Cerebellar nuclear complex (tissue), 1 donor: ENCODE measurements around the gene IGFBP4.

Source experiments
- DNase-seq, 2 experiments: peaks; one replicate each; lab custom pipeline; 2025; lab: John Stamatoyannopoulos, UW

Gene IGFBP4

GRCh38 chr17:40490289-40490853 is 47.1 kb downstream of the IGFBP4 start:
- peak; percentile 62 to 68 for DNase-seq

GRCh38 chr17:40490982-40491381 is 47.7 kb downstream of the IGFBP4 start:
- DNase-seq, result no peak

DNA sequence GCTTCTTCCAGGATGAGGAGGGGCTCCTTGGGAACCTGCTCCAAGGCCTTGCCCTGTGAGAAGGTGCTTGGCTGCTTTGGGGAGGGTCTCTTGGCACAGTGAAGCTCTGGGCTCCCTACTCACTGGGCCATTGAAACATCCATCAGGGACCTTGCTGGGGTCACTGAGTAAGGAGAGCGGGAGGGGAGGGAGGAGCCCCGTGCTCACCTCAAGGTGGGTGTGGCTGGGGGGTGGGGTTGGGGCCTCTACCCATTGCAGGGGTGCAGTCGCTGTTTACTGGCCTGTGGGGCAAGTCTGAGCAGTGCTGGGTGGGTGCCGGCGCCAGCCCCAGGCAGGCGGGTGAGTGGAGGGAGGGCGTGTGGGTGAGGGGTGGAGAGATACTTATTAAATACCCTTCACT is 48.2 kb downstream of the IGFBP4 start:
- DNase-seq, result no peak

- no peak for DNase-seq
Observed at GRCh38 chr17:40493697-40494096, 50.4 kb downstream of the IGFBP4 start.

DNA sequence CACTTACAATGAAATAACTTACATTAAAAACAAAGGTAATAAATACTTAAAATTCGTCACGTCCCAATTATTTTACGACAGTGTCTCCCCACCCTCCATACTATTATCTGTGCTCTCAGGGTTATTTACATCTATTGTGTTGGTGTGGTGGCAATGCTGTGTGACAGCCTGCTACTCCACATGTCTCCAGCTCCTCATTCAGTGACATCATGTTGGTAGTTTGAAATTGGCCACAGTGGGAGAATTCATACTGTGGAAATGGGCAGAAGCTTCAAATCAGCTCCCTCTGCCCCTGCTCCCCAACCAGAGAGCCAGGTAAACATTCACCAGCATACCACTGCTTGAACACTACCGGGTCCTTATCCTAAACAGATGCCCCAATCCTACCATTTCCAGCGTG is 51.9 kb downstream of the IGFBP4 start:
- DNase-seq, result peak in 1 of 2 experiments; percentile 24

DNA sequence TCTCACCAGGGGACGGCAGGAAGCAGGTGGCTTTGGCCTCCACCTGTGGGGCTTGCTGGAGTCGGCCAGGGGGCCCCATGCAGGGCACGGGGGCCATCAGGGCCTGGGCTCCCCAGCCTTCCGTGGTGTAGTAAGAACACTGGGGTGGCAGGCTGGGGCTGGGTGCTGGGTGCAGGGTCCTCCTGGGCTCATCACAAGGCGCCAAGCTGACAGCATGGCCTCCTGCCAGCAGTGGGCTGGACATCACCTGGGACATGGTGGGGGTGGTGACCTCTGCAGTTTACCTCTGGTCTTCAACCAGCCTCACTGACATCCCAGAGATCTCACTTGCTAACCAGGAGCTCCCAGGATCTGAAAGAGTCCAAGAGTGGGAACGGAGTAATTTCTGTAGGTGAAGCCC is 52.9 kb downstream of the IGFBP4 start:
- no peak for DNase-seq

DNA sequence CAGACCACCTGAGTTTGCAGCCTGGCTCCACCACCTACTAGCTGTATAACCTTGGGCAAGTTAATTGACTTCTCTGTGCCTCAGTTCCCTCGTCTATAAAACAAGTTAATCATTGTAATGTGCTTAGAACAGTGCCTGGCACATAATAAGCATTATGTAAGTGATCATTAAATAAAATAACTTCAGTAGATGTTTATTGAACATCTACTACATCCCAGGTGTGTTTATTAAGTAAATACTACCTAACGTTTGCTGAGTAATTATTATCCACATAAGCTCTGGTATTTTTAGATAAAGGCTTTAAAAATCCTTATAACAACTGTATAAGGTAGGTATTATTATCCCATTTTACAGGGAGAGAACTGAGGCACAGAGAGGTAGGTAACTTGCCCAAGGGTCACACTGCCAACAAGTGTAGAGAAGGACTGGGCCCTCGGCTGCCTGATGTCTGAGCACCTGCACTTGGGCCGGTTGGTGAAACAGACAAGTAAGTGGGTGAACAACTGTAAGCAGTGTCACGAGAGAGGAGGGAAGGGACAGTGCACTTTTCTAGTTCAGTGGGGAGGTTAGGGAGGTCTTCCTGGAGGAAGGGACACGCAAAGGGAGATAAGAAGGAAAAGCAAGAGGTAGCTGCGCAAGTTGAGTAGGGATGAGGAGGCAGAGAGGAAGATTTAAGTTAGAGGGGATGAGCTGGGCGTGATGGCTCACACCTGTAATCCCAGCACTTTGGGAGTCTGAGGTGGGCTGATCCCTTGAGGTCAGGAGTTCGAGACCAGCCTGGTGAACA is 53.6 kb downstream of the IGFBP4 start:
- no peak for DNase-seq

DNA sequence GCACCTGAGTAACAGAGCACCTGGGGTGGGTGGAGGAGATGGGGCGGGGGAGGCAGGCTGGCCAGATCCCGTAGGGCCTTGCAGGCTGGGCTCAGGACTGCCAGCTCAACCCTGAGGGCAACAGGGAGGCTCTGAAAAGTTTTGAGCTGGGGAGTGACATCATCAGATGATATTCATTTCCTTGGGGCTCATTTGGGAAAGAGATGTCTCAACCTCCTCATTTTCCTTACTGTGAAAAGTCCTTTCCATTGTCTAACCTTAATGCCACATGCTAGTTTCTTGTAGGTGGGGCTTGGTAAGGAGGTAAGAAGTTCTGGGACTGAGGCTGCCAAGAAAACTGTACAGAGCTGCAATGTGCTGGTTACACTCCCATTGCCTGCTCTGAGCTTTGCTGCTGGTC is 54.4 kb downstream of the IGFBP4 start:
- no peak for DNase-seq

- DNase-seq, result no peak
Observed at GRCh38 chr17:40498281-40499084, 55.2 kb downstream of the IGFBP4 start.

DNA sequence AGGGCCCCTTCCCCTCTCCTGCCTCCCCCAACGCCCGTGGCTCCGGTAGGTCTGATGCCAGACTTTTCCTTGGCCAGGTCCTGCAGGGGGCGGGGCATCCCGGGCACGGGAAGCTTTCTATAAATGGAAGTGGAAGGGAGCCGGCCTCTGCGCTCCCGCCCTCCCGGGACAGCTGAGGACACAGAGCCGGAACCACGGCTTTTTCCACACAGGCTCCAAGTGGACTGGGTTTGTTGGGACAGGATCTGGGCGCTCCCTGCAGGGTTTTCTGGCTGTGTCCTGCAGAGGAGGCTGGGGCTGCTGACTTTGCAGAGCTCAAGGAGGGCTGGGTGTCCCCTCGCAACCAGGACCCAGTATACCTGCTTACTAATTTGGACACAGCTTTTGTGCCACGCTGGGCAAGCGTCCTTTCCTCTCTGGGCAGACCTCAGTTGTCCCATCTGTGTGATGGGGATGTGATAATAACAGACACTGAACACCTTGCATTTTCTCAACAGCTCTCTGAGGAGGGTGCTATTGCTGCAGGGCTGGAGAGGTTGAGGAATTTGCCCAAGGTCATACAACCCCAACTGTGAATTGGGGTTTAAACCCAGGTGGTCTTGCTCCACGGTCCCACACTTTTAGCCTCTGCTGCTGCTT is 56.4 kb downstream of the IGFBP4 start:
- peak; percentile 21 to 88 for DNase-seq

DNA sequence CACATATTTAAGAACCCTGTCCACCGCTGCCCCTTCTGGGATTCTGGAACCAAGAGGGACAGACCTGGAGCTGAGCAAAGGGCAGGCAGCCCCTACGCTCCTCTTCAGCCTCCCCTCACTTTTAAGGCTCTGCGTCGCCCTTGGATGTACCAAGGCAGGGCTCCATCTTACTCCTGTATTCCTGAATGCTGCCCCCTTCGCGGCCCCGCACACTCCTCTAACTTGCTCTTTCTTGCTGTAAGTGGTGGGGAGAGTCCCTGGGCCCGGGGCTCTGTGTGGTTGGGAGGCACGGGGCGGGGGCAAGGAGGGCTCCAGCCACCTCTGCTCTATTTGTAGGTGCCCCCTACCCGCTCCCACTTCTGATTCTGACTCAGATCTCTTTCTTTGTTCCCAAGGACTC is 56.9 kb downstream of the IGFBP4 start:
- no peak for DNase-seq

- no peak for DNase-seq
Observed at GRCh38 chr17:40500709-40501108, 57.5 kb downstream of the IGFBP4 start.

DNA sequence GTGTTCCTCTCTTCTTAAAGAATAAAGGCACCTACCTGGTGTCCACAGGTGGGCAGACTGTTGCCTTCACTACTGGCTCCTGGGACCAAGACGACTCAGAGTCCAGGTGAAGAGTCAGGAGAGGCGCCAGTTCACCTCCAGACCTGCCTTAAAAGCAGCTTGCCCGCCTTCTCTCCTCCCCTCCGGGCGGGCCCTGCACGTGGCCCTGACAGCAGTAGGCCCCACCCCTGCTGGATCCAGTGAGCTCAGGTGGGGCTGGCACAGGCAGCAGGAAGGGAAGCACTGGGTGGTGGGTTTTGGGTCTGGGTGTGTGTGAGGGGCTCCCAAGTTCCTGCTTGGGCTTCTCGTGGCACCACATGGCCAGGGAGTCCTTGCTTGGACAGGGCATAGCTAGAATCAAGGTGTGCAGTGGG is 58.3 kb downstream of the IGFBP4 start, which contains the start of gene TNS4:
Gene TNS4, minus strand, starts transcription at position 125 of the 413 bp plus-strand sequence. CDS start 5,198 bp downstream, outside the sequence.
- DNase-seq, result no peak

DNA sequence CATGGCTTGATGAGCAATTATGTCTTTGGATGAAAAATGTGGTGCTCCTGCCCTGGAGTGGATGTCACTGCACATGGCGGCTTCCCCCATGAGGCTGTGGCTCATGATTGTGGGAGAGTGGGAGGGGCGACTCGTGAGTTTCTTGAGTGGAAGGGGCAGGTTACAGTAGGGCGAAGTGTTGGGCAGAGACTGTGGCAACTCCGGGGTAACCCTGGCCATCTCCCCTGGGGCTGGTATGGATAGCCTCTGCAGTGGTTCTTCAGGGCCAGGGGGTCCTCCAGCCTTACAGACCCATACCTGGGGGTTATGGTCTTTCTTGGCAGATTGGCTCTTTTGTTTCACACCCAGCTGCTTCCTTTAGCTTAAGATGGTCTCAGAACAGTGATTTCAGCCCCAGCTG is 59.5 kb downstream of the IGFBP4 start:
- DNase-seq, result no peak

DNA sequence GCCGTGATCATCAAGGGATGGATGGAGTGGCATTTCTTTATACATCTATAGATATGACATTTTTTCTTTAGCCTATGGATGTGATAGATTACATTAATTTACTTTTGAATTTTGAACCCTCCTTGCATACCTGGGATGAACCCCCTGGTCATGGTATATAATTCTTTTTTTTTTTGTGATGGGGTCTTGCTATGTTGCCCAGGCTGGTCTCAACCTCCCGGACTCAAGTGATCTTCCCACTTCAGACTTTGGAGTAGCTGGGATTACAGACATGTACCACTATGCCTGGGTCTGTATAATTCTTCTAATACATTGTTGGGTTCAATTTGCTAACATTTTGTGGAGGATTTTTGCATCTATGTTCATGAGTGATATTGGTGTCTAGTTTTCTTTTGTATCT is 59.9 kb downstream of the IGFBP4 start:
- DNase-seq, result no peak

DNA sequence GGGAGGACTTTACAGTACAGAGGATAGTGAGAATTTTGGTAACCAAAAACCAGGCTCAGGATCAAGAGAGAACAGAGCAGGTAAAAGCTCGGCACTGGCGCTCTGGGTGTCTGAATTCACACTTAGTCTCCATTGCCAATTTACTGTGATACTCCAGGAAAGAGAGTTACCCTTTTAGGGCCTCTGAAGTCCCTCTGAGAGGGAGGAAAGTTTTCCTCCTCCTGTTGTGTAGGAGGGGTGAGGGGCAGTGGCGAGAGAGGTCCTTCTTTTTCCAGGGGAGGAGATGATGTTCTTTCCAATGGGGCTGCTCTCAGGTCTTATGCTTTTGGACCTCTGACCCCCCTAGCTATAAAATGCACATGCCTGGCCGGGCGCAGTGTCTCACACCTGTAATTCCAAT is 63.5 kb downstream of the IGFBP4 start:
- DNase-seq, result no peak
